AG04449 (cell line): ENCODE data around the gene SERPINE3.

ENCODE experiments used
- CTCF ChIA-PET: fragments of 350-600 bp; formaldehyde crosslinking; extraction: SDS; loops from one replicate; lab custom pipeline; 2021; ENCODE audit warnings: antibody characterized with exemption; lab: Yijun Ruan, JAX
- POLR2A ChIA-PET: fragments of 400-600, 350-600 bp; formaldehyde crosslinking; extraction: SDS; loops from one replicate; lab custom pipeline; 2020; ENCODE audit warnings: antibody characterized with exemption, inconsistent platforms; lab: Yijun Ruan, JAX
- DNase-seq: peaks from one replicate; pipeline ENCODE4 v3.0.0-alpha.2; 2010; ENCODE audit warnings: low read depth, low spot score
- H3K4me3 ChIP-seq: 2 replicates; pipeline ENCODE4 v1.5.1; 2011; ENCODE audit warnings: low read depth, mild to moderate bottlenecking, control low read depth, low read length
- TF ChIP-seq, protein P1 (sequence below): IDR thresholded peaks from one replicate; pipeline ENCODE4 v1.5.1; 2011; ENCODE audit warnings: mild to moderate bottlenecking, moderate library complexity, low read length, control low read depth, inconsistent platforms; ENCODE audit not compliant: insufficient read depth; ENCODE audit errors: missing control alignments

The SERPINE3 gene

DNA sequence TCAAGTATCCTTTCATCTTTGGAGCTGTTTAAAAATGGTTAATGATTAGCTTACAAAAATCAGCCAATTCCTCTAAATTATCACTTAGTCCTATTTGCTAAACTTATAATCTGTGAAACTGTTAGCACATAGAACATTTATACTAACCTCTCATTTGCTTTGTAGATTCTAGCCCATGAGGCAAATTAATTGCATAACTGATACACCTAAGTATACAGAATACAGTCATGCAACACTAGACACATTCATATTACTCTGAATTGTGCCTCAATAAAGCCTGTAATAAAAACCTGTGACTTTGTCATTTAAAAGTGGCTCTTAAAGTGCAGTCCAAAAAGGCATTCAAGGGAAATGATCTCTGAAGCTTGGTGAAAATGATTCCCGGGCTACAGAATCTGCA, 21.0 kb downstream of the SERPINE3 start:
- TF ChIP-seq, protein P1, sequence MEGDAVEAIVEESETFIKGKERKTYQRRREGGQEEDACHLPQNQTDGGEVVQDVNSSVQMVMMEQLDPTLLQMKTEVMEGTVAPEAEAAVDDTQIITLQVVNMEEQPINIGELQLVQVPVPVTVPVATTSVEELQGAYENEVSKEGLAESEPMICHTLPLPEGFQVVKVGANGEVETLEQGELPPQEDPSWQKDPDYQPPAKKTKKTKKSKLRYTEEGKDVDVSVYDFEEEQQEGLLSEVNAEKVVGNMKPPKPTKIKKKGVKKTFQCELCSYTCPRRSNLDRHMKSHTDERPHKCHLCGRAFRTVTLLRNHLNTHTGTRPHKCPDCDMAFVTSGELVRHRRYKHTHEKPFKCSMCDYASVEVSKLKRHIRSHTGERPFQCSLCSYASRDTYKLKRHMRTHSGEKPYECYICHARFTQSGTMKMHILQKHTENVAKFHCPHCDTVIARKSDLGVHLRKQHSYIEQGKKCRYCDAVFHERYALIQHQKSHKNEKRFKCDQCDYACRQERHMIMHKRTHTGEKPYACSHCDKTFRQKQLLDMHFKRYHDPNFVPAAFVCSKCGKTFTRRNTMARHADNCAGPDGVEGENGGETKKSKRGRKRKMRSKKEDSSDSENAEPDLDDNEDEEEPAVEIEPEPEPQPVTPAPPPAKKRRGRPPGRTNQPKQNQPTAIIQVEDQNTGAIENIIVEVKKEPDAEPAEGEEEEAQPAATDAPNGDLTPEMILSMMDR, result no peak
- H3K4me3 ChIP-seq, result no peak overlapping the region
- ChIA-PET CTCF (interaction anchor here (0.7 to 1.3 kb wide), 2 partner anchors 10 to 453 kb away, joined by 3 read pairs; no protein-coding TSS in a partner anchor), POLR2A (no interaction called here)
- no peak for DNase-seq

DNA sequence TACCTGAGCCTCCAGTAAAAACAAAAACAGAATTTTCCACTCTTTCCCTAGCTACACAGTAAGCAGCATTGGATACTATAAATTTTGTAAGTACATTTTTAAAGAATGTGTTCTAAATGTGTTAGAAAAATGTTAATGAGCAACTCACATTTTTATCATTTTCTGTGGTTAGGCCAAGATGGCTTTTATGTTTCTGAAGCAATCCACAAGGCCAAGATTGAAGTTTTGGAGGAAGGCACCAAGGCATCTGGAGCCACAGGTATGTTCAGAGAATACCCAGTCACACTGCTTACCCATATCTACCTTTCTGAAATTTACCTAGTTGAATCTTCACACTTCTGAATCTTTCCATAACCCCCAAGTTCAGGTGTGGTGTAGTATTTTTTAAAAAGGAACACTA, 21.6 kb downstream of the SERPINE3 start:
- TF ChIP-seq, protein P1, result no peak
- ChIA-PET POLR2A (no interaction called here), CTCF (interaction anchor here (1.3 kb wide), 1 partner anchor 452 kb away, joined by 3 read pairs; no protein-coding TSS in a partner anchor)
- no peak overlapping the region for H3K4me3 ChIP-seq
- DNase-seq, result no peak

DNA sequence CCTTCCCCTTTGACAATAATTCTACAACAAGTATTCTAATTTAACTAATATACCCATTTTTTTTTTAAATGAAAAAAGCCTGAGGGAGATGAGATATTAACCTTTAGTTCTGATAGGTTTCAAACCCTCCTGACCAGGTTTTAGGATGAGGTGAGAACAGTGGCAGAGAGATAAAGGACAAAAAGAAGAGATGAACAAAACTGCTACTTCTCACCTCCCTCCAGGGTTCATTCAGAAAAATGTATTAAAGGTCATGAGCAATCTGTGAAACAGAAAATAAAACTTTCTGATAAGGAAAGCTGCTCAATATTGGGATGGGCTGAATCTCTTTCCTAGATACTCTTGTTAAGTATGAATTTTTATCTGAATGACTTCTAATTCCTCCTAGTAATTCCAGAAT, 24.1 kb downstream of the SERPINE3 start:
- no peak overlapping the region for H3K4me3 ChIP-seq
- no peak for DNase-seq
- ChIA-PET POLR2A (no interaction called here), CTCF (interaction anchor here (1.8 kb wide), 1 partner anchor 77 kb away, joined by 6 read pairs; no protein-coding TSS in a partner anchor)
- TF ChIP-seq, protein P1, result no peak

DNA sequence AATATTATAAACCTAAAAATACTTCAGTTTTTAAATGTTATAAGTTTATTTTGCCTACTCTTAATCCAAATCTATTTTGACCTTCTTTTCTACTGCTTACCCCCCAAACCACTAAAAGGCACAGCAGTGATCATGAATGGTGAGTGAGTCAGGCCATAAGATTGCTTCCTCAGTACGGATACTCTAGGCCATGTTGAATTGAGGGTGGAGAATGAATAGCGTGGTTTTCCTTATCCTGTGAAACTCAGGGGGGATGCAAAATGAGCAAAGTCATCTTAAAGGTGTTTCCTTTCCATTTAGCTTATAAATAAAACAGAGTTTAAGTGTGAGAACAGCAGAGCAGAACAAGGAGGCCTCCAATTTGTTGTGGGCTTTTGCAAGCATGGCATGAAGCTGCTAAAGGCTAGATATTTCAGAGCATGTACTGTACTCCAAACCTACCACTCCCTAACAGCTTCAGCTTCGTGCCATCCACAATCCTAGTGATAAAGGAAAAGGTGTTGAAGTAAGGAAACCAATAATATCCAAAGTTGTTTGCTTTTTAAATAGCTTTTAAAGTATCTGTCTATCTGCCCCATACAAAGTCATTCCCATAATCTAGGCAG, 25.0 kb downstream of the SERPINE3 start:
- POLR2A ChIA-PET, result interaction anchor here (1.2 kb wide), 1 partner anchor 89 kb away, joined by 3 read pairs; the partner anchor contains the start of gene INTS6
- CTCF ChIA-PET, result interaction anchor here (1.8 kb wide), 1 partner anchor 78 kb away, joined by 6 read pairs; no protein-coding TSS in a partner anchor
- DNase-seq, result peak; percentile 28
- TF ChIP-seq, protein P1, result no peak
- no peak overlapping the region for H3K4me3 ChIP-seq

DNA sequence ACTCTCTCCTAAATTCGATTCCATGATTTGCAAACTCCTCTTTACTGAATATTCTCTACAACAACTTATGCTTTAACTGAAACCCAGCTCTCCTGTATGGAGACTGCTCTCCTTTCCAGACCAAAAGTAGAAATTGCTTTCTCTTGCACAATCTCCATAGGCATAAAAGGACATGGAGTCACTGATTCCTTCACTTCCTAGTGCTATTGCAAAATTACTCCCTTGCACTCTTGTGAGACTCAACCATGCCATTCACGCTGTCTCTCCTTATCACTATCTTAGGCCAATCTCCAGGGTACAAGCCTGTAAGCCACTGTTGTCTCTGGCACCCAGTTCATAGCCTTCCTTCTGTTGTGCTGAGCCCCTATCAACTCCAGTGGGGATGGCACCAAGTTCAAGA, 30.6 kb downstream of the SERPINE3 start:
- ChIA-PET CTCF (interaction anchor here (0.9 kb wide), 1 partner anchor 10 kb away, joined by 3 read pairs; no protein-coding TSS in a partner anchor), POLR2A (no interaction called here)

DNA sequence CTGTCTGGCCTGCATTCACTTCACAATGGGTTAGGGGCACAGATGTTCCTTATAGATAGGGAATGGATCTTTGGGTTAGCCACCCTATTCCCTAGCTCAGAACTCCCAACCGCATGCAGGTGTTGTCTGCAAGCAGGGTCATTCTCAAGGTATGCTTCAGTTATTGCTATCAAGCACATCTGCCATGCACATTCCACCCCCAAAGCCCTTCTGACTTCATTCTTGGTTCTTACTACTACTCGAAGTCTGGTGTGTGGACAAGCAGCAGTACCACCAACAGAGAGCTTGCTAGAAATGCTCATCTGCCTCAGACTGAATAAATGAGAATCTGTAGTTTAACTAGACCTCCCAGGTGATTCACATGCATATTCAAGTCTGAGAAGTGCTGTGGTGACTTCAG, 31.3 kb downstream of the SERPINE3 start:
- CTCF ChIA-PET, result interaction anchor here (0.9 kb wide), 1 partner anchor 11 kb away, joined by 3 read pairs; no protein-coding TSS in a partner anchor

More for the DNA sequence above, 30.6 kb downstream of the SERPINE3 start:
- H3K4me3 ChIP-seq, result no peak overlapping the region
- peak; percentile 17 for DNase-seq
- TF ChIP-seq, protein P1, result no peak

More for the DNA sequence above, 31.3 kb downstream of the SERPINE3 start:
- H3K4me3 ChIP-seq, result no peak overlapping the region
- no peak for DNase-seq
- TF ChIP-seq, protein P1, result no peak
- POLR2A ChIA-PET, result no interaction called here
